ENCODE results near the gene YAF2.
A peak's percentile ranks its signal among the peaks of the same experiment; 100 is the strongest.
"Not testable (repeated sequence)": the region's sequence is repeated elsewhere in the genome, so short reads cannot be mapped to it uniquely, and the experiment has no call there.

Gene YAF2

GRCh38 chr12:42192258-42192657, 45.8 kb downstream of the YAF2 start:
- no peak for DNase-seq

DNA sequence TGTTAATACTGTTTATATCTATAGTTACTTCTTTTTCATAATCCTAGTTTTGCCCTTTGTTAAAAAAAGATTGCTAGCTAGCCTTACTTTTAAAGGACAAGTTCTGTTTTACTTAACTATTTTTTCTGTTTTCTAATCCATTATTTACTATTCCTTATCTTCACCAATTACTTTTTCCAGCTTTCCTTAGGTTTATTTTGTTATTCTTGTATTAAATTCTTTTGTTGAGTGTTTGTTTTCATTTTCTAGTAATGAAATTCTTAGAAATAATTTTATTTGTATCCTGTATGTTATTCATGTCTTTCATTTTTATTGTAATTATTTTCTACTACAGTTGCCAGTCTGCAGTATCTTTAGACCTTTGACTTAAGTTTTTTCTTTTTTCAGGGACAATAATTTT, 47.7 kb downstream of the YAF2 start:
- DNase-seq = no peak

DNA sequence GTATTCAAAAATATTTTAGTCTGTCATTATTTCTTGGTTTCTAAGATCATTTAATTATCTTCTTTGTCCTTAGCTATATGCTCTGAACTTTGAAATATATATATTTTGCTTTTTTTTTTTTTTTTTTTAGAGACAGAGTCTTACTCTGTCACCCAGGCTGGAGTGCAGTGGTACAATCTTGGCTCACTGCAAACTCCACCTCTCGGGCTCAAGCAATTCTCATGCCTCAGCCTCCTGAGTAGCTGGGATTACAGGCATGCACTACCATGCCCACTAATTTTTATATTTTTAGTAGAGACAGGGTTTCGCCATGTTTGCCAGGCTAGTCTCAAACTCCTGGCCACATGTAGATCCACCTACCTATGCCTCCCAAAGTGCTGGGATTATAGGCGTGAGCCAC, 49.8 kb downstream of the YAF2 start:
- not testable (repeated sequence) for DNase-seq

GRCh38 chr12:42187799-42188198, 50.2 kb downstream of the YAF2 start:
- DNase-seq = no peak

DNA sequence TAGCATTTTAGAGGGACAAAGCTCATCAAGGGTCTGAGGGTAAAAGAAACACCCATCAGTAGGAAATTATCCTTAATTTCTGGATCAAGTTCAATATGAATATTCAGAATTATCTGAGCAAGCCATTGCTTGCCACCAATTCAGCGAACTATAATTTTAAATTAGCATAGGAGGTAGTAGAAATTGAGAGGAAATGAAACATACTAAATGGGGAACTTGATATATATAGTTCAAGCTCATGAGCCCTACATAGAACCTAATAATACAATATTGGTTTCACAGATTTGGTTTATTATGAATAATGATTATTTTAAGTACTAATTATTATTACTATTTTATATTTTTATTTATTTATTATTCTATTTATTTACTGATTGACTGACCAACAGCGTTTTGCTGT, 51.3 kb downstream of the YAF2 start:
- DNase-seq = no peak

DNA sequence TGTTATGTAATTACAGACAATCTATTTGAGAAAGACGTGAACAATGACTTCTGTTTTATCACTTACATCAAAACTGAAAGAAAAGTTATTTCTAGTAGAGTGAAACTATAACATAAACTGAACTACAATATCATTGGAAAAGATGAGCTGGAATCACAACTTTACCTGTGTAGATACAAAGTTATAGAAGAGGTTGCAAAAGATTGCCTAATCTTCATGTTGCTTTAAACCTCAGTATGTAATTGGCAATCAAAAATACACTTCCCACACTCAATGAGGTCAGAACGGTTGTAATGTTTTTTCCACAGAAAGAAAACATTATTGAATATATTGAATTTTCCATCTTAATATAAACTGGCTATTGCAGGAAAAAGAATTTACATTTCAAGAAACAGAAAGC, 55.7 kb downstream of the YAF2 start:
- no peak for DNase-seq

DNA sequence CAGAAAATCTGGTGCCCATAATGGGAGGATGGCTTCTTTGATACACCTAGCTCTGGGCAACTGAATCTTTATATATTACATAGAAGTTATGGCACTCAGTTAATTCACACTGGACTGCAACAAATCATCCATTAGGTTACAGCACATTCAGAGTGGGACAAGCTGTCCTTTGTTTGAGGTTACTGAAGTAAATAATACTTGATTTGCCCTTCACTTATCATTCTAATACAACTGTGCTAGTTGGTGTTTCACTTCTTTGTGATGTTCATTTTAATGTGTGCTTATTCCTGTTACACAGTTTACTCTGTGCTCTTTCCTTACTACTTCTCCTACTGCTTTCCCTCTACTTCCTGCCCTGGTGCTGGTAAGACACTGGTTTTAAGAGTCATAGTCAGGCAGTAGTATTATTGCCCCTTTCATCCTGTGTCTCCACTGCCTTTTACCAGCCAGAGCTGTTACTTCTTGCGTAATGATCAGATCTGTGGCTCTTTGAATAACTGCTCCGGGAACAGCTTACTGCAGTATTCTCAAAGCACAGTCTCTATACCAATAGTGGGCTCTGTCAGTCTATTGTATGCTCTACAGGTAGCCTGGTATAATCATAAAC, 57.0 kb downstream of the YAF2 start:
- DNase-seq = no peak

- DNase-seq = no peak
Observed at GRCh38 chr12:42178101-42178500, 59.9 kb downstream of the YAF2 start.

DNA sequence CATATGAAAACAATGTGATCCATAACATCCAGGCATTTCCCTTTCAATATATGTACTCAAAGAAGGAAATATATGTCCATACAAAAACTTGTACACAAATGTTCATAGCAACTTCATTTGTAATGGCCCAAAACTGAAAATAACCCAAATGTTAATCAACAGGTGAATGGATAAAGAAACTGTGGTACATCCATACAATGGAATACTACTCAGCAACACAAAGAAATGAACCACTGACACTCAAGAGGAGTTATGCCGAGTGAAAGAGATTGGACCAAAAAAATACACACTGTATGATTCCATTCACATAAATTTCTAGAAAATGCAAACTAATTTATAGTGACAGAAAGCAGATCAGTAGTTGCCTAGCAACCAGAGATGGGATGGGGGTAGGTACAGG, 63.1 kb downstream of the YAF2 start:
- no peak for DNase-seq

- DNase-seq = no peak
Observed at GRCh38 chr12:42173961-42174521, 64.0 kb downstream of the YAF2 start.

DNA sequence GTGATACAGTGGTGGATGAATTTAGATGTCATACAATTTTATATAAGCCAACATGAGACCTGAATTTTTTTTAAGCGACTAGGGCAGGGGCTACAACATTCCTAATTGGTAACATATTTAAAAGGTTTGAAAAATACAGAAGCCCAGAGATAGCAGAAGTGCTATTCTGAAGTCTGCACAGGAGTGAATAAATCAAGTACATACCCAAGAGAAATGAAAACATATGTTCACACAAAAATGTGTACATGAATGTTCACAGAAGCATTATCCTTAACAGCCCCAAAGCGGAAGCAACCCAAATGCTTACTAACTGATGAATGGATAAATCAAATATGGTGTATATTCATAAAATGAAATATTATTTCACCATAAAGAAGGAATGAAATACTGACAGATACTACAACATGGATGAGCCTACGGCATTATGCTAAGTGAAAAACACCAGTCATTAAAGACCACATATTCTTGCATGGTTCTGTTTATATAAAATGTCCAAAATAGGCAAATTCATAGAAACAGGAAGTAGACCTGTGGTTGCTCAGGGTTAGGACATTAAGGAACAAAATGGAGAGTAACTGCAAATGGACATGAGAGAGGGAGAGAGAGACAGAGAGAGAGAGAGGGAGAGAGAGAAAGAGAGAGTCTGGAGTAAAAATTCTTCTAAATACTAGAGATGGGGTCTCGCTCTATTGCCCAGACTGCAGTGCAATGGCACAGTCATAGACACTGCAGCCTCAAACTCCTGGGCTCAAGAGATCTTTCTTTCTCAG, 65.4 kb downstream of the YAF2 start:
- no peak for DNase-seq

DNA sequence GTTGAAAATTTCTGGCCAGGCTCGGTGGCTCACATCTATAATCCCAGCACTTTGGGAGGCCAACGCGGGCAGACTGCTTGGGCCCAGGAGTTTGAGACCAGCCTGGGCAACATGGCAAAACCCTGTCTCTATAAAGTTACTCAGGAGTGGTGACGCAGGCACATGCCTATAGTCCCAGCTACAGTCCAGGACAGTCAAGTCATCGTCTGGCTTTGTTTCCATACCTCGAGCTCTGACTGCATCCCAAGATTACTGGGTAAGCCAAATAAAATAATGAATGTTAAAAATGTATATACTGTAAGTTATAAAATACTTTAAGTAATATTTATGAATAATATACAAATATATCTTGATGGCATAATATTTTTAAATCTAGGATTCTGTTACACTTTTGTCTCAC, 70.3 kb downstream of the YAF2 start:
- no peak for DNase-seq

DNA sequence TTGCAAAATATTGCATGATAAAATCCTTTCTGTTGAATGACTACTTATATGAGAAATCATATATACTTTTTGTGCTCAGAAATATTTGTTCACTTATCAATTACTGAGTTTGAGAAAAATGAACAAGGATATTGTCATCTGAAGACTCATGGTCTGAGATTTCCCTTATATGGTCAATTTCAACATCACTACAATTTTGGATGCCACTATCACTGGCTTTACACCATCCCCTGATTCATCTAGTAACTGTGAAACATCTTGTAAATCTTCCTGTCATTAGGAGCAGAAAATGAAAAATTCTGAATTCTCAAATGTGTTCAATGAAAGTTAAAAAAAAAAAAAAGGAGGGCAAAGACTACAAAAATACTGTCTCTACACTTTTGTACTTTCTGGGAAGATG, 71.5 kb downstream of the YAF2 start:
- no peak for DNase-seq

GRCh38 chr12:42163913-42164312, 74.1 kb downstream of the YAF2 start:
- no peak for DNase-seq

GRCh38 chr12:42162965-42163364, 75.1 kb downstream of the YAF2 start:
- DNase-seq = no peak

DNA sequence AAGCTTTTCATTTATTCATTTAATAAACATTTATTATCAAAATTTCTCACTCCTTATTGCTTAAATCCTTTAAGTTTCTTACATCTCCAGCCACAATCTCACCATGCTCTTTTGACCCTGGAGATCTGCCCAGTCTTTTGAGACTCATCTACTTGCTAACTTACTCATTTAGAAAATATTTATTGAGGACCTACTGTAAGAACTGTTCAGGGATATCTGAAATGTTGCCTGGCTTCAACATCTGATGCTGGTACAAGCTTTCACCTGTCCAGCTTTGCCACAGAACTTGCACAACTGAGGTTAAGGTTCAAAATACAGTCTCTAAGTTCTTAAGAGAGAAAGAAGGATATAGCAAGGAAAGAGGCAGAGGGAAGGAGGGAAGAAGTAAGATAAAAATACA, 75.9 kb downstream of the YAF2 start:
- no peak for DNase-seq

DNA sequence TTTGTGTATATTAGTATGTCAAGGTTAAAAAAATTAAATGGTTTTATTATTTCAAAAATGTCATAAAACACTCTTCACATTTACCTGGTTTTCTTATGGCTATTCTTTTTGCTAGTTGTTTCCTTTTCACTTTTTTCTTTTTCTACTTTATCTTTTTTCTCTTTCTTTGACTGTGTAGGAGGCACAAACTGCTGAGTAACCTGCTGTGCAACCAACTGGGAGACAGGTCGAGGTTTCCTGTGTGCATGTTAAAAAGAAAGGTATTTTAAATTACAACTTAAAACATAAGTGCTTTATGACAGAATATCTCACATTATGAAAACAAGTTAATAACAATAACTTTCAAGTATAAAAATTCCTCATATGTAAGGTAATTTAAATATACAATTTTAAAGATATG, 76.5 kb downstream of the YAF2 start:
- no peak for DNase-seq

DNA sequence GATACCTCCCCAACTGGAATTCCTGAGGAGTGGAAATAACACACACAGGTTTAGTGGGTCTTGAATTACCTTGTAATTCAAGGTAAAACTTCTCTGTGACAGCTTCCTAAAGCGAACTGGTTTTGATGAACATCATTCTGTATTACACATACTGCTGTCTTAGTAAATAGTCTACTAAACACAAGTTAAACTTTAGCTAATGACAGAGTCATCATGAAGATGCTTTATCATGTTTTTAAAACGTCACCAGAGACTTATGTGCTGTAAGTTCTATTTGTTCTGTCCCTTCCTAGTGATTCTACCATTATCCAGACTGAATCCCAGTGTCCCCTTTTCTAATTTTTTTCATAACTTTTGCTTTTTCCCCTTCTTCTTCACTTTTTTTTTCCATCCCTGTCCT, 81.8 kb downstream of the YAF2 start:
- no peak for DNase-seq

DNA sequence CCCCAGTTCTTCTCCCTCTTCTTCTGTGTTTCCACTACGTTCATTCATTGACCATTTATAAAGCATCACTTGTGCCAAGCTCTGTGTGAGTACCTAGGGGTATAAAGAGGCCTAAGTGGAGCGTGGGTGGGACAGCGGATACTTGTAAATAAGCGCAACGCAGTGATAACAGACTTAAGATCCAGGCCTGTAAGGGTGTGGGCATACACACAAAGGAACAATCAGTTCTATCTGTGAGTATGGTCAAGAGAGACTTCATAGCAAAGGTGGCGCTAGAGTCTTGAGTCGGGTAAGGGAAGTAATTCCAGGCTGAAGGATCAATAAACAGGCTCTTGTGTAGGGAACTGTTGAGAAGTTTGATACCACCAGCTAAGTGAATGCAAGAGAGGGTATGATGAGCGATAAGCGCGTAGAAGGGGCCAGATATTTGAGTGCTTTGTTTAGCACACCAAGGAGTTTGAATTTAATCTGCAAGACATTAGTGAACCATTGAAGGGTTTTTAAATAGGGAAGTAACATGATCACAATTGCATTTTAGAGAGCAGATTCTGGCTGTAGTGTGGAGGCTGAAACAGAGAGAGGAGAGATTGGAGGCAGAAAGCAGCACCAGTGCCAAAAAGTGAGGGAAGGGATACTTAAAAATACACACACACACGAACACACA, 92.4 kb downstream of the YAF2 start:
- DNase-seq = no peak

DNA sequence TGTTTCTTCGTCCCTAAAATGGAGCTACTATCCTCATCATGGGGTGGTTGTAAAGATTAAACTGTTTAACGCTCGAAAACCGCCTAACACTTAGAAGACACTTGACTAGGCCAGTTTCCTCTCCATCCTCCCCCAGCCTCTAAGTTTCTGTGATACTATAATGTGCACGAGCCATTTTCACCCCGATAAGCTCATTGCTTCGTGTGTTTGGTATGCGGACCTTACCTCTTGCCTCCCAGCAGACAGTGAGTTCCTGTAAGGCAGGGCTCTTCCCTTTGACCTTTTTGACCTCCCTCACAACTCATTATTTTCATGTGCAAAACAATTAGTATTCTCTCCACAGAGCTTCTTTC, 92.9 kb downstream of the YAF2 start:
- no peak for DNase-seq

DNA sequence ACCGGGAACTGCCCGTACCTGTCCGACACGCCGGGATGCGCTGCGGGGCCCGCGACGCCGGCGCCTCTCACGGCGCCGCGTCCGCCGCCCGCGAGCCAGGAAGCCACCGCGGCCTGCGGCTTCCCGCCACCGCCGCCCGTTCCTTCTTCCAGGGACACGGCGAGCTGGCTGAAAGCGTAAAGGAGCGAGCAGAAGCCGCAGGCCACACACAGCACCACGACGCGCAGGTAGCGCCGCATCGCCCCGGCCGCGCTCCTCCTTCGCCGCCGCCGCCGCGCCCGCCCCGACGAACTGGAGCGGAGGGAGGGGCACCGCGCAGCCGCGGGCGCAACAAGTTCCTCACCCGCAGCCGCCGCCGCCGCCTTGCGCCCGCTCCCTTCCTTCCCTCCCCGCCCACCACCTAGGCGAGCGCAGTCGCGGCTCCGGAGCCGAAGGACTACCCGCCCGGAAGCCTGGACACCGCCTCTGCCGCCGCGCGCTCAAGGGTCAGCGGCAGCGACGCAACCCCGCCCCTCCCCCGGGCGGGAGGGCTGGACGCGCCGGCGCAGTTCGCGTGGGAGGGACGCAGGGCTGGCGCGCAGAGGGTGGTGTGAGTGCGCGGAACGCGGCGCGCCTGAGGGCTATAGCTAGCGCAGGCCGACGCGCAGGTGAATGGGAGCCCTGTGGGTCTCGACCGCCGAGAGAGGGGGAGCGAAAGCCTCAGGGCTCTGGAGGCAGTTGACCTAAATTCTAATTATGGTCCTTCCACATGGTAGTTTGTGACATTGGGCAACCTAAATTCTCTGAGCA, 93.4 kb downstream of the YAF2 start, which contains the start of gene GXYLT1:
GXYLT1 (minus strand) TSS at position 467 of the 789 bp plus-strand sequence; CDS start at position 239, 228 bp downstream.
- peak; percentile 84 for DNase-seq

GRCh38 chr12:42144158-42144407, 94.0 kb downstream of the YAF2 start:
- no peak for DNase-seq

- DNase-seq = no peak
Observed at GRCh38 chr12:42143452-42144157, 94.4 kb downstream of the YAF2 start.

All from stimulated activated naive CD4-positive, alpha-beta T cell treated with Interleukin-2 at 50 U/mL for 16 hours (primary cell).